NCI-H2196 (cell line): ENCODE data around the gene MAGEF1.

ENCODE experiments used
- DNase-seq: peaks from one replicate; lab custom pipeline; 2025; ENCODE audit not compliant: unreplicated experiment; lab: John Stamatoyannopoulos, UW

The MAGEF1 gene

GRCh38 chr3:184690192-184690883, 21.5 kb downstream of the MAGEF1 start:
- DNase-seq: no peak

DNA sequence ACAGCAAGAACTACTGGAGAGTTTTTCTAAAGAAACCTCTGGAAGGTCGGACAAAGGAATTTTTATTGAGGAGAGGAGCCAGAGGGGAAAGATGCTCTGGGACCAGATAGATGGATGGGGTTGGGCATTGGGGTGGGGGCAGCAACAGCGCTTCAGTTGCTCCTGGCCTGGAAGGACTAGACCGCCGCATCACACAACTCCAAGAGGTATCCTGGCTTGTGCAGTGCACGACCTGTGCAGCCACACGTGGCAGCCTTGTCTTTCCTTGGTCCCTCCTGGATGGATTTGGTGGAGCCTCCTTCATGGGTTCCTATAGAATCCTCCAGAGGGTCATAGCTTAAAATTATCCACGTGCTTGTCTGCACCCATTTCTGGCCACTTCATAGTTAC, 23.0 kb downstream of the MAGEF1 start:
- DNase-seq: no peak

- no peak for DNase-seq
These were observed 23.5 kb downstream of the MAGEF1 start for GRCh38 chr3:184688251-184688881.

DNA sequence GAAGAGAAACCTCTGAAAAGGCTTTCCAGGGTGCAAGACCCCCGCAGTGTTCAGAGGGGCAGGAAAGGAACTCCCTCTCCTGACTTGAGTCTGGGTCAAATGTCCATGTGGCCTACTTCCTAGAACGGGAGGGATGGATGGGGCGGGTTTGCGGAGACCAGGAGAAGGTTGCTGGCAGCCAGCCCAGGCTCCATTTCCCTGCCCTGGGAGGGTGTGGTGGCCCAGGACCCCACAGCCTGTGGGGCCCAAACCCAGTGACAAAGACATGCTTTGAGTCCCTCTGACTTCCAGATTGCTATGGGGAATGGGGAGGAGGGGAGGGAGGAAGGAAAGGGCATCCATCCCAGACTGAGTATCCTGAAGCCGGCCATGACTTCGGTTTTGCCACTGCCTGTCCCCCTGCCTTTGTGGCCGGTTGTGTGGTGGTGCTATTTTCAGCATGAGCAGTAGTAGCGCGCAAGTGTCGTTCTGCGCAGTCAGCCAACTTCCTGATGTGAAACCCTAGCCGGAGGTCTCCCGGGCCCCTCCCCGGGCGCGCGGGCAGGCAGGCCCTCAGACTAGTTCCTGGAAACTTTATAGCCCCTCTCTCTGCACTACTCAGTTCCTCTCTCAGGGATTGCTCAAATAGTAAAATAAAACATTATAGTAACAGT, 24.4 kb downstream of the MAGEF1 start:
- no peak for DNase-seq

- no peak for DNase-seq
These were observed 26.2 kb downstream of the MAGEF1 start for GRCh38 chr3:184685646-184686045.

GRCh38 chr3:184685055-184685454, 26.8 kb downstream of the MAGEF1 start:
- no peak for DNase-seq

- DNase-seq: no peak
These were observed 27.8 kb downstream of the MAGEF1 start for GRCh38 chr3:184683900-184684560.

DNA sequence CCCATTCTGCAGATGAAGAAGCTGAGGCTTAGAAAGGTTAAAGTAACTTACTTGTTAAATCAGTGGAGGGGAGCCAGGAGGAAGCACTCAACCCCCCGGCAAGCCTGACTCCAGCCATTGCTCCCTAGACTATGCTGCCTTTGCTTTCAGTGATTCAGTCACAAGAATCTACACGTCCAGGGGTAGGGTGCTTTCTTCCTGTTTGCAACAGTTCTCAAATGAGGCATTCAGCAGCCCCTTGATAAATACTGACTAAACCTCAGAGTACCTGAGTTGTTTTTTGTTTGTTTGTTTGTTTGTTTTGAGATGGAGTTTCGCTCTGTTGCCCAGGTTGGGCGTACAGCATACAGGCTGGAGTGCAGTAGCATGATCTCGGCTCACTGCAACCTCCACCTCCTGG, 28.6 kb downstream of the MAGEF1 start:
- no peak for DNase-seq

- no peak for DNase-seq
These were observed 29.2 kb downstream of the MAGEF1 start for GRCh38 chr3:184682671-184683070.

DNA sequence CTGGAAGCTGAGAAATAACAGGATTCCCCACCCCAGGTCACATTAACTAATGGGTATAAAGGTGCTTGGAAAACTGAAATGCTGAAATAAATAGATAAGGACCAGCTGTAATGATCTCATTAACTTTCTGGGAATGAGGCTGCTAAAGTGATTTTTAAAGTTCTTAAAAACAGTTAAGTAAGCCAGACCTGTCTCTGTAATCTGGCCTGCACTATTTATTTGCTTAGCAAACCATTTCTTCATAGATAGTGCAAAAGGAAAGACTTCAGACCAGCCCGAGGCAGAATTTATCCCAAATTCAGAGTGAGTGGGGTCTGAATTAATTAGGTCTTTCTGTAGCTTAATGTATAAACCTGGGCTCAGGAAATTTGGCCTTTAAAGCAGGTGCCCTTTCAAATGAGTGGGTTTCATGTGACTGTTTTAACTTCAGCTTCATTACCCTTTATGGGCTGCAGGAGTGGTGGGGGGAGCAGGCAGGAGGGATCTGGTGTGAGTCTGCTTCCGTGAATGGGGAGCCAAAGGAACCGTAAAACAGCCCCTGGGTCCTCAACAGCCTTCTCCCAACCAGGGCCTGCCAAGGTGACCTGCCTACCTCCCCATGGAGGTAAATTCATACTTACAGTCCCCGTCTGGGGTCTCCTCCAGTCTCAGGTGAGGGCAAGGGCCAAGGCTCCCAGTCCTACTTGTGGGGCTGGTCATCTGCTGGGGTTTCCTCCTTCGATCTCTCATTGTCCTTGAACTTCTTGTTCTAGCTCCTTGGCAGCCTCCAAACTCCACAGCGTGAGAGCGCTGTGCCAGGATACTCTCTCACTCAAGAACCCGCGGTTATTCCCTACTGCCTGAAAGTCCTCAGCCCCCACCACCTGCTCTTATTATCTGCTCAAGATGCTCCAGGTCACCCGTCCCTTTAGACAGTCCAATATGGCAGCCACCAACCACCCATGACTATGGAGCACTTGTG, 31.2 kb downstream of the MAGEF1 start:
- DNase-seq: no peak

DNA sequence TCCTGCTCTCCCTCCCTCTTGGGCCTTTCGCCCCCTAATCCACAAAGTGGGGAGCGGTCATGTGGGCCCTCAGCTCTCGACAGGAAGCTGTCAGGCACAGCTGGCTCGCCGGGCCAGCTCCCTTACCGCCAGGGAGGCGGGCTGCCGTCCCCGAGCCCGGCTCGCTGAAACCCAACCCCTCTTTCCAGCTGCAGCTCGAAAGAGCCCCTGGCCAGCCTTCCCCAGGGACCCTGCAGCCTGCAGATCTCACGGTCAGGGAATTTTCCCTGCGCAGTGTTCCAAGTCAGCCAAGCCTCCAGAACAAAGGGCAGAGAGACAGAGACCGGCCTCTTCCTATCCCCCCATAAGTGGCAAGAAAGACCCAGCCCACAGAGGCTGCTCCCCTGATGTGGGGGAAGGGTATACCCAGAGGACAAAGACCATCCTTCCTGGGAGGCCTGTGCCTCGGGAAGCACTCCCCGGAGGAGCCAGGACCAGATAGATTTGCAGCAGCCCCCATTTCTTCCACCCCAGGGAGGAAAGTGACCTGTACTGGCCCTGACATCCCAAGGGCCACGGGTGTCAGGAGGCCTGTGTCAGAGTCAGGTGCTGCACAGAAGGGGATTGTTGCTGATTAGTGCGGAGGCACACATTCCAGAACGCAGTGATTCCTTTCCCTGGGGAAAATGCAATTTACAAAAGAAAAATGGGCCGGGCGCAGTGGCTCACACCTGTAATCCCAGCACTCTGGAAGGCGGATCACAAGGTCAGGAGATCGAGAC, 32.6 kb downstream of the MAGEF1 start:
- no peak for DNase-seq

DNA sequence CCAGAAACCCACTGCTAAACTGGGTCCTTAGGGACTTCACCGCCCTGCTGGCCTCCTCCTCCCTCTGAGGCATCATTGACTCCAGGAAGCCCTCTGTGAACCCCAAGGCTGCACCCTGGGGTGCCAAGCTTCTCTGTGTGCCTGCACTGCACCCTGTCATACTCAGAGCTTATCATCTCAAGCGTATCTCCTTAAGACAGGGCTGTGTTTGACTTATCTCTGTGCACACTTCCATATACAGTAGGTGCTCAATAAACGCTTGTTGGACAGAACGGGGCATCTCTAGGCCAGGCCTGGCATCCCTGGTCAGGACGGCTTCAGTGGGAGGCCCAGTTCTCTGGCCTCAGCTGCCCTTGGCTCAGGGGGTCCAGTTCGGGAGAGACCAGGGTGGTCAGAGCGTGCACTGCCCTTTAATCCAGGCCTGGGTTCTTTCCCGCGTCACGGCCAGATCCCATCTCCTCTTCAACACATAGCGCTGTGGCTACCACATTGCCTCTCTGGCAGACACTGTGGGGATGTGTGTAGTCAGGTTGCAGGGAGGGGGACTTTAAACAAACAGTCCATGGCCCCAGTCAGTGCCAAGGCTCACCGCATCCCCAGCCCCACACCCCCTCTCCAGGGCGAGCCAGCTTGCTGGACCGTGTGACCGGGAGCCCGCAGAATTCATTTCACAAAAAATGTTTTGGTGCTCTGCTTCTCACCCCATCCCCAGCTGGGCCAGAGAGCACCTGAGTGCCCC, 33.4 kb downstream of the MAGEF1 start:
- no peak for DNase-seq

DNA sequence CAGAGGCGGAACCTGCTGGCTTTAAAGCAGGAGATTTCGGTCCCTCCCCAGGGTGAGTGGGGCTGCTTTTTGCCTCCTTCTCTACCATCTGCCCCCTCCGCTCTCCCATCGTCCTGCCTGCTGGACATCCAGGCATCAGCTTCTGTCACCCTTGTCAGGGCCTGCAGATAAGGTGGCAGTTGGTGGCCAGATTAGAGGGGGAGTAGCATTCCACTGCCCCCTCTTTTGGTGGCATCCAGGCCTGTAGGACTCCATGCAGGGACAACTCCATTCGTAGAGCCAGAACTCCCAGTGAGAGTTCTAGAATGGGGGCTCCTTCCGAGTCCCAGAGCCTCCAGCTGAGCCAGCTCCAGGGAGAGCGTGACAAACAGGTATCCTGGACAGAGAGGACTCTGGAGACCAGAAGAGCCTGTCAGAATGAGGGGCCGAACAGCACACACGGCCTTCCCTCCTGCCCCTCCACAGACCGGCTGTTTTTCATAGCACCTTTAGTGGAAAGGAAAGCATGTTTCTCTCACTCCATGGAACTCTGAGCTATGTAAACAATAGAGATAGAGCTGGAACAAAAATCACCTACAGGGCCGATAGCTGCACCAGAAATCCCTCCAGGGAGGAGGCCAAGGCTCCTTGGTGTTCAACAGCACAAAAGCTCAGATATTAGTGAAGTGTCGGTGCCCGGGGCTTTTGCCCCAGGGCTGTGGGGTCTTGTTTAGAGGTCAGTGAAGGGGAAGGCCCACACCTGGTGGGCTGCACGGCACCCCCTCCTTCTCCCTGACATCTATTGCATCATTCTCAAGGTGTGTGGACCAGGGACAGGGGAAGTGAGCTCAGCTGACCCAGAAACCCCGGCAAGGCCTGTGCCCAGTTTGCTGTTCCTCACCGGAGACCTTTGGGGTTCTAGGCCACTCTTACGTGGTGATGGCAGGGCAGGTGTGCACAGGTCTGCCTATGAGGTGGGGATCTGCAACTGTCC, 34.2 kb downstream of the MAGEF1 start:
- DNase-seq: no peak

GRCh38 chr3:184676927-184677326, 34.9 kb downstream of the MAGEF1 start:
- DNase-seq: no peak

DNA sequence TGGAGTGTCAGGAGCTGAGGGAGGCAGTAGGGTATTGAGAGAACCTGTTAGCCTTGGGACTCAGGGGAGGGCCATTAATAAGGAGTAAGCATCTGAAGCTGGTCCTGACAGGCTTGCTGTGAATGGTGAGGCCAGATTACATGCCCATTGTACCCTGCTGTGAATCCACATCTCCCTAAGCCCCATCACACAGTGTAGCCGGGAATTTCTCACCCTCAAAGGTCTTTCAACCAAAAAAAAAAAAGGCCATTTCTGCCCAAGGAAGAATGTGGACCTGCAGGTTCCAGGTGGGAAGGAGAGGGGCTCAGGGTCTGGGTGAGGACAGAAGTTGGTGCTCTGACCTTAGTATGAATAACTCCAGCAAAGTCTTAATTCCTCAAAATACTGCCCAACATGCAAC, 37.2 kb downstream of the MAGEF1 start:
- no peak for DNase-seq

DNA sequence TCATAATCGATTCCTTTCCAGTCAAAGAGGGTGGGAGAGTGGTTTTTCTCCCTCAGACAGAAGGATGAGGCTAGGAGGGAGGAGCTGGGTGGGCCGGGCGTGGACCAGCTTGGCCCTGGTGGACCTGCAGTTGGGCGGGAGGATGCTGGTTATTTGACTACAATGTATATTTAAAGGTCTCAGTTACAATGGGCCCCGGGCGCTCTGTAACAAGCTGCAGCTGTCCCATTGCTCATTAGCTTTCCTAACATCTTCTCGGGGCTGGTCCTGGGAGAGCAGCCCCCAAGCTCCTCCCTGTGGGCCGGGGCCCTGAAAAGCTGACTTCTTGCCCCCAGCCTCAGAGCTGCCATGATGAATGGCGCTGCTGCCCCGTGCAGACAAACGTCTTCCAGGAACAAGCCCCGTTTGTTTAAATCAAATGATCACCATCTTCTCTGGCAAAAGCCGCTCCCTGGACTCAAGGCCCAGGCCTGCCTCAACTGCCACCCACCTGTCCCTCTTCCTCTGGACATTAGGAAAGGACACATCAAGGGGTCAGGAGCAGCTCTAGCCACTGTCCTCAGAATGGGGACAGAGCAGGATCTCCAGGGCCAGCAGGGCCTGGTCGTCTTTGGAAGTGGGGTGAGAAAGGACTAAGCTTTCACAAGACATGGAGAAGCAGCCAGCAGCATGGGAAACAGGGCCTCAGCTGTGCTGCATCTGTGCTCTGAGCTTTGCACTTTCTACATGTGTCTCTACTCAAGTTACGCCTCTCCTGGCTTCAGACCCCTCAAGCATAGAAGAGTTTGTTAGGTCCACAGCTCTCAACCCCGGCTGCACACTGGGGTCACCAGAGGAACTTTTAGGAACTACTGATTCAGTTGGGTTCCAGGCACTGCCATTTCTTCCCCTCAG, 38.6 kb downstream of the MAGEF1 start:
- DNase-seq: no peak

GRCh38 chr3:184672335-184672734, 39.5 kb downstream of the MAGEF1 start:
- DNase-seq: no peak
